Right renal cortex interstitium (tissue), 3 donors: ENCODE results near the gene ROCK2. TPM values are rescaled to one million over a fixed set of nuclear protein-coding genes. Genes with fewer than 3 reads are reported as not detected.
"Not testable (repeated sequence)": the region's sequence is repeated elsewhere in the genome, so short reads cannot be mapped to it uniquely, and the experiment has no call there.

ENCODE experiments used
- DNase-seq, 3 donors: peaks; one replicate each; pipeline ENCODE4 v3.0.0-alpha.2; 2013; ENCODE audit warnings: low read depth in 3 of 3, low spot score in 2 of 3
- polyA plus RNA-seq, 3 donors: library from polyadenylated mRNA; unstranded; fragments of 120-200 nt; gene quantifications; one replicate each; pipeline ENCODE4 v1.2.1, GENCODE V29; 2013; ENCODE audit not compliant: insufficient read length in 3 of 3

ROCK2 gene
- polyA plus RNA-seq, 3 donors = 39.1 to 44.1 (median 42.1) TPM

- DNase-seq = no peak
Observed at GRCh38 chr2:11196246-11196645, 148.2 kb downstream of the ROCK2 start.

- no peak for DNase-seq
Observed at GRCh38 chr2:11187731-11188130, 156.7 kb downstream of the ROCK2 start.

GRCh38 chr2:11187083-11187619 is 157.3 kb downstream of the ROCK2 start:
- no peak for DNase-seq

GRCh38 chr2:11186145-11186544 is 158.3 kb downstream of the ROCK2 start:
- DNase-seq = no peak

- no peak for DNase-seq
Observed at GRCh38 chr2:11182951-11183350, 161.5 kb downstream of the ROCK2 start.

- DNase-seq = no peak
Observed at GRCh38 chr2:11180653-11181052, 163.8 kb downstream of the ROCK2 start.

- DNase-seq = no peak
Observed at GRCh38 chr2:11179899-11180298, 164.5 kb downstream of the ROCK2 start.

GRCh38 chr2:11179196-11179595 is 165.2 kb downstream of the ROCK2 start:
- DNase-seq = no peak

GRCh38 chr2:11177871-11178690 is 166.4 kb downstream of the ROCK2 start:
- no peak for DNase-seq

- DNase-seq = no peak
Observed at GRCh38 chr2:11175293-11175795, 169.1 kb downstream of the ROCK2 start.

GRCh38 chr2:11174222-11174621 is 170.2 kb downstream of the ROCK2 start:
- no peak for DNase-seq

- DNase-seq = no peak
Observed at GRCh38 chr2:11169333-11169732, 175.1 kb downstream of the ROCK2 start.

- DNase-seq = no peak
Observed at GRCh38 chr2:11168488-11168887, 175.9 kb downstream of the ROCK2 start.

GRCh38 chr2:11166476-11166875 is 178.0 kb downstream of the ROCK2 start:
- DNase-seq = no peak

GRCh38 chr2:11165046-11165445 is 179.4 kb downstream of the ROCK2 start:
- not testable (repeated sequence) for DNase-seq

- DNase-seq = no peak
Observed at GRCh38 chr2:11163439-11164317, 180.8 kb downstream of the ROCK2 start.

GRCh38 chr2:11161747-11162146 is 182.7 kb downstream of the ROCK2 start:
- no peak for DNase-seq

- DNase-seq = no peak
Observed at GRCh38 chr2:11160731-11161455, 183.5 kb downstream of the ROCK2 start.

- DNase-seq = no peak
Observed at GRCh38 chr2:11160256-11160655, 184.2 kb downstream of the ROCK2 start.

GRCh38 chr2:11159574-11160170 is 184.8 kb downstream of the ROCK2 start:
- no peak for DNase-seq
